Retinal pigment epithelial cell (primary cell): ENCODE measurements around the gene GIPC1.

ENCODE experiments used
- DNase-seq: peaks from one replicate; pipeline ENCODE4 v3.0.0-alpha.2; 2010; ENCODE audit warnings: low read depth
- H3K4me3 ChIP-seq: 2 replicates; pipeline ENCODE4 v1.5.1; 2011; ENCODE audit warnings: mild to moderate bottlenecking, low read length, control low read depth, moderate library complexity
- CTCF ChIP-seq: conservative IDR thresholded peaks from 2 replicates; pipeline ENCODE4 v1.5.1; 2011; ENCODE audit warnings: low read depth, low read length, control low read depth, inconsistent platforms

Gene GIPC1

GRCh38 chr19:14439014-14439413, 56.9 kb downstream of the GIPC1 start:
- TF ChIP-seq CTCF, result no peak
- DNase-seq, result no peak
- no peak overlapping the region for H3K4me3 ChIP-seq

- DNase-seq, result no peak
- no peak overlapping the region for H3K4me3 ChIP-seq
- TF ChIP-seq CTCF, result no peak
Measured at GRCh38 chr19:14437578-14438140, 58.3 kb downstream of the GIPC1 start.

- no peak for TF ChIP-seq CTCF
- no peak overlapping the region for H3K4me3 ChIP-seq
- DNase-seq, result no peak
Measured at GRCh38 chr19:14435320-14436050, 60.4 kb downstream of the GIPC1 start.

GRCh38 chr19:14434543-14435319, 61.2 kb downstream of the GIPC1 start:
- peak; percentile 54 for DNase-seq
- H3K4me3 ChIP-seq, result peak overlapping the region; percentile 68
- TF ChIP-seq CTCF, result no peak

GRCh38 chr19:14433554-14434501, 62.1 kb downstream of the GIPC1 start:
- no peak for TF ChIP-seq CTCF
- H3K4me3 ChIP-seq, result peak overlapping the region; percentile 68
- no peak for DNase-seq

- no peak for TF ChIP-seq CTCF
- DNase-seq, result no peak
- peak within 1 kb of the TSS; percentile 68 for H3K4me3 ChIP-seq
Measured at GRCh38 chr19:14432791-14433553, 63.0 kb downstream of the GIPC1 start, which contains the start of gene PKN1. Gene PKN1 (plus strand): TSS chr19:14433306. CDS start chr19:14433522, 216 bp downstream.
